Panc1 (cell line): ENCODE data around the gene HMCES. TPM values are rescaled to one million over a fixed set of nuclear protein-coding genes. Genes with fewer than 3 reads are reported as not detected.

Experiments
- ATAC-seq: fragments of 200-7000 bp; cut with Tn5 transposase; 2 replicates; pipeline ENCODE4 v1.9.1; 2020; ENCODE audit warnings: mild to moderate bottlenecking, moderate library complexity
- BruUV-seq: library from RNA; stranded (reverse); fragments of 400-500 nt; replicated peaks from 2 replicates; lab custom pipeline; 2021; lab: Mats Ljungman, UMichigan
- CTCF ChIA-PET: fragments of 300-600 bp; sonication (Branson Sonifier 250); formaldehyde crosslinking; loops from one replicate; lab custom pipeline; 2022; ENCODE audit warnings: antibody characterized with exemption; lab: Charles Lee
- POLR2A ChIA-PET: fragments of 300-600 bp; sonication (Branson Sonifier 250); formaldehyde crosslinking; loops from one replicate; lab custom pipeline; 2022; ENCODE audit warnings: antibody characterized with exemption; lab: Charles Lee
- DNase-seq: peaks from one replicate; pipeline ENCODE4 v3.0.0-alpha.2; 2010; ENCODE audit warnings: low read depth, low spot score
- H3K27ac ChIP-seq: 2 replicates; pipeline ENCODE4 v1.5.1; 2011; ENCODE audit warnings: mild to moderate bottlenecking, low read length, inconsistent platforms
- H3K27me3 ChIP-seq: fragments of 200-500 bp; sonication (Bioruptor generic); 2 replicates; pipeline ENCODE4 v1.6.0; 2014; ENCODE audit warnings: low read length, inconsistent platforms; ENCODE audit not compliant: control insufficient read depth, insufficient read depth
- H3K36me3 ChIP-seq: fragments of 200-500 bp; sonication (Bioruptor generic); 2 replicates; pipeline ENCODE4 v1.5.1; 2014; ENCODE audit warnings: inconsistent platforms, mild to moderate bottlenecking, low read length, moderate library complexity; ENCODE audit not compliant: control insufficient read depth, insufficient read depth
- H3K4me1 ChIP-seq: 2 replicates; pipeline ENCODE4 v1.5.1; 2011; ENCODE audit warnings: inconsistent platforms, mild to moderate bottlenecking, low read length, moderate library complexity; ENCODE audit not compliant: control insufficient read depth, insufficient read depth
- H3K4me3 ChIP-seq, 2 experiments: 2 replicates each; pipeline ENCODE4 v1.5.1; 2011 to 2012; ENCODE audit warnings: low read depth in 2 of 2, low read length in 2 of 2, mild to moderate bottlenecking in 2 of 2, inconsistent platforms in 1 of 2, moderate library complexity in 1 of 2
- H3K9me3 ChIP-seq: fragments of 200-500 bp; sonication (Bioruptor generic); 2 replicates; pipeline ENCODE4 v1.5.1; 2014; ENCODE audit warnings: low read depth, mild to moderate bottlenecking, inconsistent platforms, low read length, moderate library complexity; ENCODE audit not compliant: control insufficient read depth, insufficient read depth
- CTCF ChIP-seq: fragments of 450-650 bp; IDR thresholded peaks from 2 replicates; pipeline ENCODE4 v1.5.1; 2017; ENCODE audit warnings: mild to moderate bottlenecking
- POLR2AphosphoS5 ChIP-seq: IDR thresholded peaks from 2 replicates; pipeline ENCODE4 v1.6.1; 2012; ENCODE audit warnings: mild to moderate bottlenecking, low read depth, low read length, moderate library complexity
- SIN3A ChIP-seq: IDR thresholded peaks from 2 replicates; pipeline ENCODE4 v1.6.1; 2012; ENCODE audit warnings: low read depth, mild to moderate bottlenecking, low read length, moderate library complexity, borderline replicate concordance; ENCODE audit not compliant: insufficient read depth
- TCF7L2 ChIP-seq: IDR thresholded peaks from 2 replicates; pipeline ENCODE4 v1.6.1; 2011; ENCODE audit warnings: mild to moderate bottlenecking, low read depth, low read length, inconsistent platforms
- in situ Hi-C: cut with HindIII; loops from 2 replicates; pipeline ENCODE4 v1.10.0; 2016; ENCODE audit warnings: low sequenced_read_pairs, low pct_unique_long_range_greater_than_20kb
- intact Hi-C: fragments of 100-400 bp; cut with micrococcal nuclease; formaldehyde crosslinking; loops from one replicate; pipeline ENCODE4 v1.10.0; 2022; ENCODE audit not compliant: unreplicated experiment
- total RNA-seq: library from RNA; stranded (reverse); gene quantifications from one replicate; pipeline ENCODE4 v1.2.1, GENCODE V29; 2021; ENCODE audit not compliant: unreplicated experiment
- TF ChIP-seq, protein P1 (sequence below), 2 experiments: IDR thresholded peaks; 2 replicates each; pipeline ENCODE4 v1.6.1; 2011 to 2012; ENCODE audit warnings: low read depth in 2 of 2, control low read depth in 1 of 2, low read length in 1 of 2, mild to moderate bottlenecking in 1 of 2, moderate library complexity in 1 of 2; ENCODE audit not compliant: insufficient read depth in 1 of 2

Gene HMCES
- total RNA-seq, 1 experiment from 2014 or later = 94.6 TPM

GRCh38 chr3:129352650-129353588 lies 74.2 kb downstream of the HMCES start:
- intact Hi-C loops (no loop called here), in situ Hi-C loops (no loop called here)
- Histone ChIP-seq H3K4me3 (no peak overlapping the region), H3K27ac (no peak overlapping the region), H3K27me3 (no peaks in the 10 kb centered on the region), H3K4me1 (no peaks in the 10 kb centered on the region), H3K9me3 (no peaks in the 10 kb centered on the region), H3K36me3 (no peaks in the 10 kb centered on the region)
- no peak for ATAC-seq
- no peak for TF ChIP-seq SIN3A
- TF ChIP-seq, protein P1, sequence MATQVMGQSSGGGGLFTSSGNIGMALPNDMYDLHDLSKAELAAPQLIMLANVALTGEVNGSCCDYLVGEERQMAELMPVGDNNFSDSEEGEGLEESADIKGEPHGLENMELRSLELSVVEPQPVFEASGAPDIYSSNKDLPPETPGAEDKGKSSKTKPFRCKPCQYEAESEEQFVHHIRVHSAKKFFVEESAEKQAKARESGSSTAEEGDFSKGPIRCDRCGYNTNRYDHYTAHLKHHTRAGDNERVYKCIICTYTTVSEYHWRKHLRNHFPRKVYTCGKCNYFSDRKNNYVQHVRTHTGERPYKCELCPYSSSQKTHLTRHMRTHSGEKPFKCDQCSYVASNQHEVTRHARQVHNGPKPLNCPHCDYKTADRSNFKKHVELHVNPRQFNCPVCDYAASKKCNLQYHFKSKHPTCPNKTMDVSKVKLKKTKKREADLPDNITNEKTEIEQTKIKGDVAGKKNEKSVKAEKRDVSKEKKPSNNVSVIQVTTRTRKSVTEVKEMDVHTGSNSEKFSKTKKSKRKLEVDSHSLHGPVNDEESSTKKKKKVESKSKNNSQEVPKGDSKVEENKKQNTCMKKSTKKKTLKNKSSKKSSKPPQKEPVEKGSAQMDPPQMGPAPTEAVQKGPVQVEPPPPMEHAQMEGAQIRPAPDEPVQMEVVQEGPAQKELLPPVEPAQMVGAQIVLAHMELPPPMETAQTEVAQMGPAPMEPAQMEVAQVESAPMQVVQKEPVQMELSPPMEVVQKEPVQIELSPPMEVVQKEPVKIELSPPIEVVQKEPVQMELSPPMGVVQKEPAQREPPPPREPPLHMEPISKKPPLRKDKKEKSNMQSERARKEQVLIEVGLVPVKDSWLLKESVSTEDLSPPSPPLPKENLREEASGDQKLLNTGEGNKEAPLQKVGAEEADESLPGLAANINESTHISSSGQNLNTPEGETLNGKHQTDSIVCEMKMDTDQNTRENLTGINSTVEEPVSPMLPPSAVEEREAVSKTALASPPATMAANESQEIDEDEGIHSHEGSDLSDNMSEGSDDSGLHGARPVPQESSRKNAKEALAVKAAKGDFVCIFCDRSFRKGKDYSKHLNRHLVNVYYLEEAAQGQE (IDR thresholded peaks at IDR 0.05; ENCODE audit: insufficient read depth in 1 of 2, low read depth in 2 of 2, low read length in 1 of 2) = no peak
- no peak for TF ChIP-seq TCF7L2
- no peak for TF ChIP-seq POLR2AphosphoS5
- TF ChIP-seq CTCF = no peak
- no TSS peak for BruUV-seq
- CTCF ChIA-PET = interaction anchor here (0.5 to 2.0 kb wide), 4 partner anchors 8 to 51 kb away, joined by 3 to 5 read pairs (median 4); a partner anchor contains a TSS
- POLR2A ChIA-PET = no interaction called here
- DNase-seq = no peak

- Histone ChIP-seq H3K27me3 (no peaks in the 10 kb centered on the region), H3K9me3 (no peaks in the 10 kb centered on the region), H3K27ac (no peak overlapping the region), H3K36me3 (no peaks in the 10 kb centered on the region), H3K4me3 (no peak overlapping the region), H3K4me1 (no peaks in the 10 kb centered on the region)
- DNase-seq (no peak), ATAC-seq (no peak)
- TF ChIP-seq SIN3A = no peak
- no peak for TF ChIP-seq POLR2AphosphoS5
- TF ChIP-seq, protein P1 (IDR thresholded peaks at IDR 0.05; ENCODE audit: insufficient read depth in 1 of 2, low read depth in 2 of 2, low read length in 1 of 2) = no peak
- TF ChIP-seq CTCF = no peak
- no peak for TF ChIP-seq TCF7L2
- POLR2A ChIA-PET = no interaction called here
- in situ Hi-C loops = no loop called here
- no TSS peak for BruUV-seq
- CTCF ChIA-PET = interaction anchor here (2.0 kb wide), 1 partner anchor 30 kb away, joined by 5 read pairs; no protein-coding TSS in a partner anchor
- intact Hi-C loops = no loop called here
Observed at GRCh38 chr3:129353589-129353941, 74.9 kb downstream of the HMCES start.
